Measurements from ENCODE around the gene TESK2.

Gene TESK2

GRCh38 chr1:45465277-45465676 is 25.7 kb downstream of the TESK2 start:
- DNase-seq = no peak

GRCh38 chr1:45458894-45459293 is 32.1 kb downstream of the TESK2 start:
- DNase-seq = no peak

- no peak for DNase-seq
Measured at GRCh38 chr1:45456531-45456930, 34.4 kb downstream of the TESK2 start.

GRCh38 chr1:45455162-45455561 is 35.8 kb downstream of the TESK2 start:
- DNase-seq = no peak

- DNase-seq = no peak
Measured at GRCh38 chr1:45454464-45454863, 36.5 kb downstream of the TESK2 start.

- no peak for DNase-seq
Measured at GRCh38 chr1:45452503-45452902, 38.5 kb downstream of the TESK2 start.

- no peak for DNase-seq
Measured at GRCh38 chr1:45448357-45448756, 42.6 kb downstream of the TESK2 start.

GRCh38 chr1:45446950-45447672 is 43.9 kb downstream of the TESK2 start:
- DNase-seq = no peak

- no peak for DNase-seq
Measured at GRCh38 chr1:45446530-45446929, 44.4 kb downstream of the TESK2 start.

GRCh38 chr1:45444609-45445131 is 46.3 kb downstream of the TESK2 start:
- DNase-seq = no peak

GRCh38 chr1:45443580-45444446 is 47.1 kb downstream of the TESK2 start:
- no peak for DNase-seq

GRCh38 chr1:45442272-45442671 is 48.7 kb downstream of the TESK2 start:
- no peak for DNase-seq

GRCh38 chr1:45437323-45437722 is 53.6 kb downstream of the TESK2 start:
- no peak for DNase-seq

GRCh38 chr1:45430490-45430889 is 60.5 kb downstream of the TESK2 start:
- DNase-seq = no peak

GRCh38 chr1:45429561-45430159 is 61.3 kb downstream of the TESK2 start:
- no peak for DNase-seq

GRCh38 chr1:45423906-45424678 is 66.9 kb downstream of the TESK2 start:
- no peak for DNase-seq

GRCh38 chr1:45421935-45422334 is 69.0 kb downstream of the TESK2 start:
- DNase-seq = no peak

- DNase-seq = no peak
Measured at GRCh38 chr1:45414746-45415145, 76.2 kb downstream of the TESK2 start.

GRCh38 chr1:45412899-45413298 is 78.1 kb downstream of the TESK2 start:
- no peak for DNase-seq

- no peak for DNase-seq
Measured at GRCh38 chr1:45411510-45411899, 79.5 kb downstream of the TESK2 start.

GRCh38 chr1:45410850-45411509 is 80.0 kb downstream of the TESK2 start:
- no peak for DNase-seq

GRCh38 chr1:45409276-45409675 is 81.7 kb downstream of the TESK2 start:
- no peak for DNase-seq

All from effector CD4-positive, alpha-beta T cell (primary cell).